Neuronal stem cell (in vitro differentiated cells): Measurements from ENCODE around the gene PDE9A.
"Not testable (repeated sequence)": the region's sequence is repeated elsewhere in the genome, so short reads cannot be mapped to it uniquely, and the experiment has no call there.

ENCODE experiments used
- DNase-seq: peaks from one replicate; pipeline ENCODE4 v3.0.0-alpha.2; 2013; ENCODE audit warnings: low spot score
- H2AFZ ChIP-seq: one replicate; pipeline ENCODE4 v1.6.1; 2013; ENCODE audit warnings: mild to moderate bottlenecking, low read length, inconsistent platforms
- H2AK5ac ChIP-seq: 2 replicates; pipeline ENCODE4 v1.6.1; 2013; ENCODE audit warnings: low read depth, mild to moderate bottlenecking, inconsistent platforms, low read length, moderate library complexity, mixed read lengths
- H2BK120ac ChIP-seq: 2 replicates; pipeline ENCODE4 v1.6.1; 2013; ENCODE audit warnings: low read depth, mild to moderate bottlenecking, inconsistent platforms, low read length, moderate library complexity, mixed read lengths
- H2BK12ac ChIP-seq: one replicate; pipeline ENCODE4 v1.6.1; 2013; ENCODE audit warnings: low read length, inconsistent platforms
- H2BK15ac ChIP-seq: 2 replicates; pipeline ENCODE4 v1.6.1; 2013; ENCODE audit warnings: mild to moderate bottlenecking, low read length, inconsistent platforms, mixed read lengths
- H2BK5ac ChIP-seq: one replicate; pipeline ENCODE4 v1.6.1; 2013; ENCODE audit warnings: inconsistent platforms, mild to moderate bottlenecking, low read length, moderate library complexity
- H3K14ac ChIP-seq: one replicate; pipeline ENCODE4 v1.6.1; 2013; ENCODE audit warnings: low read length, inconsistent platforms
- H3K18ac ChIP-seq: 2 replicates; pipeline ENCODE4 v1.6.1; 2013; ENCODE audit warnings: low read length, inconsistent platforms
- H3K23ac ChIP-seq: 2 replicates; pipeline ENCODE4 v1.6.1; 2013; ENCODE audit warnings: low read depth, mild to moderate bottlenecking, mixed read lengths, low read length, inconsistent platforms; ENCODE audit not compliant: poor library complexity
- H3K27ac ChIP-seq: replicated peaks from 3 replicates; pipeline ENCODE4 v1.5.1; 2013; ENCODE audit warnings: low read length, inconsistent platforms
- H3K27me3 ChIP-seq, 3 experiments: 2 replicates each; pipeline ENCODE4 v1.6.1; 2013; ENCODE audit warnings: low read length in 3 of 3, mild to moderate bottlenecking in 2 of 3, inconsistent platforms in 1 of 3, low read depth in 1 of 3, mixed read lengths in 1 of 3, moderate library complexity in 1 of 3; ENCODE audit not compliant: control insufficient read depth in 3 of 3, insufficient read depth in 3 of 3
- H3K36me3 ChIP-seq, 2 donors: replicated peaks in 1 of 2; 2 replicates each; pipeline ENCODE4 v1.6.1; 2013; ENCODE audit warnings: low read length in 2 of 2; ENCODE audit not compliant: control insufficient read depth in 2 of 2, insufficient read depth in 2 of 2
- H3K4ac ChIP-seq: 2 replicates; pipeline ENCODE4 v1.6.1; 2013; ENCODE audit warnings: inconsistent platforms, mild to moderate bottlenecking, low read length, moderate library complexity
- H3K4me1 ChIP-seq, 2 donors: 1 replicate in 1 of 2; 2 replicates in 1 of 2; pipeline ENCODE4 v1.6.1; 2013; ENCODE audit warnings: low read length in 2 of 2, low read depth in 1 of 2; ENCODE audit not compliant: control insufficient read depth in 2 of 2, insufficient read depth in 1 of 2
- H3K4me2 ChIP-seq: one replicate; pipeline ENCODE4 v1.6.1; 2013; ENCODE audit warnings: mild to moderate bottlenecking, low read length, inconsistent platforms; ENCODE audit not compliant: insufficient read depth, poor library complexity, severe bottlenecking
- H3K4me3 ChIP-seq, 2 donors: 2 replicates each; pipeline ENCODE4 v1.5.1; 2013; ENCODE audit warnings: low read length in 2 of 2, mild to moderate bottlenecking in 2 of 2, inconsistent platforms in 1 of 2, moderate library complexity in 1 of 2
- H3K79me1 ChIP-seq: one replicate; pipeline ENCODE4 v1.6.1; 2013; ENCODE audit warnings: low read depth, mild to moderate bottlenecking, inconsistent platforms, low read length, moderate library complexity
- H3K9ac ChIP-seq: one replicate; pipeline ENCODE4 v1.6.1; 2013; ENCODE audit warnings: mild to moderate bottlenecking, low read depth, low read length, inconsistent platforms; ENCODE audit not compliant: poor library complexity
- H3K9me3 ChIP-seq, 2 donors: replicated peaks in 1 of 2; 2 replicates each; pipeline versions ENCODE3 to v1.6.1; 2013; ENCODE audit warnings: low read length in 2 of 2, mild to moderate bottlenecking in 2 of 2, inconsistent platforms in 1 of 2, low read depth in 1 of 2, mixed read lengths in 1 of 2, moderate library complexity in 1 of 2; ENCODE audit not compliant: control insufficient read depth in 2 of 2, insufficient read depth in 1 of 2
- H4K8ac ChIP-seq: one replicate; pipeline ENCODE4 v1.6.1; 2013; ENCODE audit warnings: low read depth, mild to moderate bottlenecking, inconsistent platforms, low read length, moderate library complexity
- H4K91ac ChIP-seq: one replicate; pipeline ENCODE4 v1.6.1; 2013; ENCODE audit warnings: low read length, low read depth, mild to moderate bottlenecking, inconsistent platforms; ENCODE audit not compliant: poor library complexity
- WGBS, 2 donors: extraction: QIAGEN DNeasy Blood & Tissue Kit; methylation state at CpG; one replicate each; pipeline ENCODE4 v1.1.7; 2013; ENCODE audit warnings: missing lambda C conversion rate in 2 of 2, mixed read lengths in 1 of 2; ENCODE audit not compliant: insufficient read length in 2 of 2, insufficient replicate concordance in 1 of 2; ENCODE audit errors: extremely low coverage in 2 of 2; 5-methylcytosine and 5-hydroxymethylcytosine counted together

Gene PDE9A

GRCh38 chr21:42799948-42800347, 146.5 kb downstream of the PDE9A start:
- no peak overlapping the region for H2AFZ ChIP-seq
- H3K9me3 ChIP-seq = no peaks in the 10 kb centered on the region
- no peak overlapping the region for H3K27ac ChIP-seq
- no CpG with 5 or more reads among the region's 5 CpGs for WGBS, 2 donors
- no peak for DNase-seq
- no peak overlapping the region for H4K8ac ChIP-seq
- no peak overlapping the region for H4K91ac ChIP-seq
- no peaks in the 10 kb centered on the region for H3K79me1 ChIP-seq
- no peak overlapping the region for H2AK5ac ChIP-seq
- no peaks in the 10 kb centered on the region for H3K27me3 ChIP-seq
- no peaks in the 10 kb centered on the region for H3K36me3 ChIP-seq
- no peak overlapping the region for H3K9ac ChIP-seq
- H2BK120ac ChIP-seq = no peak overlapping the region
- no peaks in the 10 kb centered on the region for H3K4me1 ChIP-seq
- no peak overlapping the region for H2BK5ac ChIP-seq
- H3K14ac ChIP-seq = no peak overlapping the region
- H2BK12ac ChIP-seq = no peak overlapping the region
- no peak overlapping the region for H3K23ac ChIP-seq
- H3K4me2 ChIP-seq = no peak overlapping the region
- H2BK15ac ChIP-seq = no peak overlapping the region
- no peak overlapping the region for H3K4me3 ChIP-seq
- no peak overlapping the region for H3K18ac ChIP-seq
- H3K4ac ChIP-seq = no peak overlapping the region

GRCh38 chr21:42801616-42802015, 148.2 kb downstream of the PDE9A start:
- H4K91ac ChIP-seq, H3K9me3 ChIP-seq, H2BK5ac ChIP-seq, H3K36me3 ChIP-seq, H3K27me3 ChIP-seq, H2AFZ ChIP-seq, H3K23ac ChIP-seq, H3K4me3 ChIP-seq, H3K4ac ChIP-seq, H3K27ac ChIP-seq, H2AK5ac ChIP-seq, H4K8ac ChIP-seq, H3K4me2 ChIP-seq, H2BK15ac ChIP-seq, DNase-seq, H3K79me1 ChIP-seq, H3K4me1 ChIP-seq, H3K9ac ChIP-seq, H2BK120ac ChIP-seq, H2BK12ac ChIP-seq, H3K14ac ChIP-seq, H3K18ac ChIP-seq: not testable (repeated sequence)
- 100% methylated on average over 2 of the region's 6 CpGs; no CpG with 5 or more reads in 1 of the 2 donors for WGBS, 2 donors

GRCh38 chr21:42806509-42807140, 153.2 kb downstream of the PDE9A start:
- Histone ChIP-seq H4K91ac (no peak overlapping the region), H3K4me2 (no peak overlapping the region), H2BK15ac (no peak overlapping the region), H3K4ac (no peak overlapping the region), H4K8ac (no peak overlapping the region), H3K36me3 (no peaks in the 10 kb centered on the region), H2BK5ac (no peak overlapping the region), H3K23ac (no peak overlapping the region), H3K4me1 (peaks cover 9 to 11% of the 10 kb centered on the region in 2 donors), H2BK120ac (no peak overlapping the region), H3K14ac (no peak overlapping the region), H2BK12ac (no peak overlapping the region), H3K27me3 (no peaks in the 10 kb centered on the region), H3K4me3 (no peak overlapping the region), H3K9ac (no peak overlapping the region), H3K18ac (peak overlapping the region; percentile 50), H2AK5ac (no peak overlapping the region), H3K27ac (no peak overlapping the region), H3K79me1 (no peaks in the 10 kb centered on the region), H2AFZ (no peak overlapping the region), H3K9me3 (no peaks in the 10 kb centered on the region)
- no peak for DNase-seq
- no CpG with 5 or more reads among the region's 14 CpGs for WGBS, 2 donors

GRCh38 chr21:42807293-42807895, 154.0 kb downstream of the PDE9A start:
- not testable (repeated sequence) for H3K9me3 ChIP-seq, H3K18ac ChIP-seq, H3K4ac ChIP-seq, H3K79me1 ChIP-seq, H2BK15ac ChIP-seq, H2AK5ac ChIP-seq, H3K27ac ChIP-seq, H3K27me3 ChIP-seq, H4K8ac ChIP-seq, H2AFZ ChIP-seq, DNase-seq, H2BK120ac ChIP-seq, H4K91ac ChIP-seq, H2BK12ac ChIP-seq, H3K23ac ChIP-seq, H2BK5ac ChIP-seq, H3K14ac ChIP-seq, H3K4me3 ChIP-seq, H3K4me2 ChIP-seq, H3K9ac ChIP-seq, H3K36me3 ChIP-seq
- WGBS, 2 donors = no CpG with 5 or more reads among the region's 16 CpGs
- H3K4me1 ChIP-seq = peaks cover 9 to 11% of the 10 kb centered on the region in 2 donors
